GM12892 (cell line): ENCODE results near the gene FAM181A.

Experiments
- POLR2A ChIP-seq: IDR thresholded peaks from 2 replicates; pipeline ENCODE4 v1.6.1; 2011; ENCODE audit warnings: low read depth, low read length, control low read depth
- TAF1 ChIP-seq: IDR thresholded peaks from 2 replicates; pipeline ENCODE4 v1.6.1; 2011; ENCODE audit warnings: low read depth, mild to moderate bottlenecking, control low read depth, low read length, borderline replicate concordance

DNA sequence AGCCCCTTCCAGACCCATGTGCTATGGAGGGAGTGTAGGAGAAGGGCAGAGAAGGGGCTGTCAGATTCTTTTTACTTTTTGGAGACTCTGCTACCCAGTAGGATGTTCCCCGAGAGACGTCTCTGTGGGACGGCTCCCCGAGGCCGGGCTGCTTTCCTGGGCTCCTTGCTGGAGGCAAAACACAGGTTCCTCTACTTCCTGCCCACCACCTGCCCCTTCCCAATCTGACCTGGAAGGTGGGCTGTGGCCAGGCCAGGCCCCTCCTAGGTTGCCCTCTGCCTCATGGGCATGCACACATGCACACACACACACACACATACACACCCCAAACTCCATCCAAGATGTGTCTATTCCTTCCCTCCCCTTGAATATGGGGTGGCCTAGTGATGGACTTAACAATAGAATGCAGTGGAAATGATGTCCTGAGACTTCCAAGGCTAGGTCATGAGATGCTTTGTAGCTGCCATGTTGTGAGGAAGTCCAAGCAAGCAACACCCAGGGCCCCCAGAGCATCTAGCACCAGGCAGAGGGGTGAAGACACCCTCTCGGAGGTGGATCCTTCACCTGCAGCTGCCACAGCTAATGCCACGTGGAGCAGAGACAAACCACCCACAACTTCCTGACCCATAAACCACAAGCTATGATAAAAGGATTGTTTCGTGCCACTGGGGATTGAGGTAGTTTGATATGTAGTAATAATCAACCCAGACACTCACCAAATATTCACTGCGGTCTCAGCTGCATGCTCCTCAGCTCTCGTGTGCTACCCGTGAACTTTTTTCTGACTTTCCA lies 50.8 kb downstream of the FAM181A start:
- no peak for TF ChIP-seq POLR2A
- TF ChIP-seq TAF1 = no peak
